GM19463 (cell line): ENCODE measurements around the gene ZFP36L1.

ENCODE experiments used
- ATAC-seq: cut with Tn5 transposase; IDR thresholded peaks from one replicate; pipeline ENCODE4 v1.9.1; 2021; ENCODE audit warnings: mild to moderate bottlenecking, moderate library complexity; ENCODE audit not compliant: unreplicated experiment

ZFP36L1 gene

DNA sequence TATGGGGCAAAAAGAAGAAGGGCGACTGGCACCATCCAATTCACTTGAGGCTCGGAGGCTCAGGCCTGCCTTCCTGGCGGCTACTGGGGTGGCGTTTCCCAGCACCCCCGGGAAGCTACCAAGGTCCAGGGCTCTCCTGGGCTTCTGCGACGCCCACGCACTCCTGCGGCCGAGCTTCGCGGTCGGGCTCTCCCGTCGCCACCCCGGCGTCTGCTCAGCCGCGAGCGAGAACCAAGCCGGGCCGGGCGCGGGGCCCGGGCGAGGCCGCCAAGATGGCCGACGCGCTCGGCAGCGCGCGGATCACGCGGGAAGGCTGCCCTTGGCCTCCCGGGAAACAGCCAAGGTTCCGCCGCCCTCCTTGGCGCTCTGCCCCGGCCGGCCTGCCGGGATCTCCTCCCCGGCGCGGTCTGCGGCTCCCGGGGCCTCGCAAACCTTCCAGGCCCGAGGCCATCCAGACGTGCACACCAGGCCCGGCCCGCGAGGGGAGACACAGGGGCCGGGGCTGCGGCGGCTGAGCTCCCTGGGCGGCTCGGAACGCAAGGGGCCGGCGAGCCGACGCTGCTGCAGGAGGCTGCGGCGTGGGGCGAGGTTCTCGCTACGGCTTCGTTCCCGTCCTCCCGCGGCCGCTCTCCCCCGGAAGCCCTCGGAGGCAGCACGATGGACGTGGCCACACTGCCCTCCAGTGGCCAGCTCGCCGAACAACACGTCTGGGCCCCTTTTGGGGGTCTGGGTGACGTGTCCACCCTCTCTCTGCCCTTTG, 23.5 kb upstream of the ZFP36L1 start:
- ATAC-seq, result peak; percentile 40

DNA sequence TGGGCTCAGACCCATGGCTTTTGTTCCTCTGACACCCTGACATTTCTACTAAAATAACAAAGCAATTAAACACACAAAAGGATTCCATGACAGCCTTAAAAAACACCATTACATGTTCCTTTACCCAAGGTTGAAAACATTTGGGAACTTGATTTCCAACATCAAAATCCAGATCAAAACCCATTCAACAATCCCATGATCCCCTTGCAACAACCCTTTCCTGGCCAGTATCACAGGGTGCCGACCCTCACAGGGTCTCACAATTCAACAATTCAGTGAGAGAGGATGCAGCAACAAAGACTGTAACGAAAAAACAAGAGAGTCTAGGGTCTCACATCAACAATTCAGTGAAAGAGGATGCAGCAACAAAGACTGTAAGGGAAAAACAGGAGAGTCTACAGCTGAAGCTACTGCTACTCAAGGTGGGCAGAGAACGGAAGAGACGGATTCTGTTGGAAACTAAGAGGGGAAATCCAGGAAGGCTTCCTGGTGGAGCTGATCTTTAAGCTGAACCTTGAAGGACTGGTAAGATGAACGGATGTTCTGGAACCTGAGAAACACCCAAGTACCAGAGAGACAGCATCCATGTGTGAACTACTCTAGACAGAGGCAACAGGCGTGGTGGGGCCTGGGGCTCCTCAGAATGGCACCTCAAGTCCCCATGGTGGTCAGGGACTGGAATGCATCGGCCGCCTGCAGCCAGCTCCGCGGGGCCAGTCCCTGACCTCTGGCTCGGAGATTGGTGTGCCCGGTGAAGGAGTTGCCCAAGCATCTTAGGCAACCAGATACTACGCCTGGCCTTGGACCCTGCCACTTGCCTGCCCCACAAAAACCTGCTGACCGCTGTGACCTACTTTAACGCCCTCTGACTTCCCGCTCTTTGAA, 22.7 kb upstream of the ZFP36L1 start:
- ATAC-seq, result no peak

DNA sequence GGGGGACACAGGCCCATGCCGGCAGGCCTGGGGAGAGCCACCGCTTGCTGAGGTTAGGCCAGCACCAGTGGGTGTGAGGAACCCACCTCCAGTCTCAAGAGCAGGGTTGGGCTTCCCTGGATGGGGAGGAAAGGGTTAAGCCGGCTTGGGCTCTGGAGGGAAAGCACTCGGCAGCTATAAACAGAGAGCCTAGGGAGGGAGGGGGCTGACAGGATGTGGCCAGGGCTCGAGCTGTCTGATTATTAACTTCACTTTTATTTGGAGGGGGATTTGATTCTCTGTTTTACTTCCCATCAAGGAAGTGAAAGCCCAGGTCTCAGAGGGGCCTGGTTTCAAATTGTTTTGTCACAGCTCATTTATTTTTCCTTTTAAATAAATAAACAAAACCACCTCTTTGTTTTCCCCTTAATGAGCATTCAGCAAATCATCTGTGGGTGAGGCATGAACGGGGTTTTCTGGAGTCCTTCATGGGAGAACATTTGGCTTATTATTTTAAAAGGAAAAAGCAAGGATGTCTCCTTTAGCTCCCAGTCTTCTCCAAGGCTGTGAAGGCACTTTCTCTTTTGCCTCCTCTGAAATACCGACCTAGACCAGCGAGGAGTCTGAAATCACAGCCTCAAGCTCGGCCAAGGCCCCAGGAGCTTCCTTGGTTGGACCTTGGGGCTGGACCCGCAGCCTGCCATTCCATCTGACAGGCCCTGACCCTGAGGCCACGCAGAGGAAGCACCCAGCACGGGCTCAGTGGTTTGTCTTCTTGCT, 21.9 kb upstream of the ZFP36L1 start:
- ATAC-seq, result peak; percentile 46

DNA sequence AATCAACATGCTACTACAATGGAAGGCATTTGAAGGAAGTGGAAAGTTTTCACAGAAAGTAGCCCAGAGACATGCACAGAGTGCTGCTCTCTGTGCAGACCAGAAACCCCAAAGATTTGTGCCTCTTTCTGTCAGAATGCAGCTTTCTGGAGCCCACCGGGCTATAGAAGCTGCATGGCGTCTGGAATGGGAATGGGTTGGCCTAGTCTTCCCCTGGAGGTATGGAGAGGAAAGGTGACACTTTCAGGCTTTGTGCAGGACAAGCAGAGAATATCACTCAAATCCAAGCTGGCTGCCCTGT, 21.3 kb upstream of the ZFP36L1 start:
- no peak for ATAC-seq

DNA sequence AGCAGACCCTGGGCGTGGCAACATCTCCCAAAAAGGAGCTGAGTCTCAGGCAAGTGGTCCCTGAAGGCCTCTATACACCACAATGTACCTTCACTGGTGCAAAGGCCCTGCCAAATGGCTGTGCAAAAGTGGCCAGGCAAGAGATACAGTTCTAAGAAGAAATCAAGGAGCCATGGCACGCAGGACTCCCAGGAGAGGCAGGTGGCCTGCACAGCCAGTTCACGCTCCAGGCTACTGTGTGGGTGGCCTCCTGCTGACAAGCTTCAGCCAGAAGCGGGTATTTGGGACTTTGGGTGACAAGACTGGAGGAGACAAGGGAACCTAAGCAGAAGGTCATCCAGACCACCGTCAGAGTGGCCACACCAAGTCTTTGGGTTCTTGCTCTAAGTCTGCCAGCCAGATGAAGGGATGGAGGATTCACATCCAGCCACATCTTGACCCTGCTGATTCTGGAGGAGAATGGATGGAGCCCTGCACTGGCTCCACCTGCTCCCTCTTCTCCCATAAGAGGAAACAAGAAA, 20.5 kb upstream of the ZFP36L1 start:
- ATAC-seq, result no peak

DNA sequence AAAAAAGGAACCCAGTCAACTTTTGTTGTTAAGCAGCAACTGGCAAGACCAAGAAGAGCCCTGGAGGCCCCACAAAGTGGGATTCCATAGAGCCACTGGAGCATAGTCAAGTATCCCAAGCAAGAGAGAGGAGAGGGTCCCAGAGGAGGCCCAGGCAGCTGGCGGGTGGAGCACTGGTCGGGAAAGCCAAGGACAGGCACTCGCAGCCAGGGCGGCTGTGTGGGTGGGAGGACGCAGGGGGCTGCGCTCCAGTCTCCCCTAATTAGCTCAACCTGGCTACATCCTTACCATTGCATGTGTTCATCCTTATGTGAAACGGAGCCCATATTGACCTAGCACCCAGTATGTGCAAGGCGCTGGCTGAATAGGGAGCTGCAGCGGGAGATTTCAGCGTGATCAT, 18.3 kb upstream of the ZFP36L1 start:
- no peak for ATAC-seq

DNA sequence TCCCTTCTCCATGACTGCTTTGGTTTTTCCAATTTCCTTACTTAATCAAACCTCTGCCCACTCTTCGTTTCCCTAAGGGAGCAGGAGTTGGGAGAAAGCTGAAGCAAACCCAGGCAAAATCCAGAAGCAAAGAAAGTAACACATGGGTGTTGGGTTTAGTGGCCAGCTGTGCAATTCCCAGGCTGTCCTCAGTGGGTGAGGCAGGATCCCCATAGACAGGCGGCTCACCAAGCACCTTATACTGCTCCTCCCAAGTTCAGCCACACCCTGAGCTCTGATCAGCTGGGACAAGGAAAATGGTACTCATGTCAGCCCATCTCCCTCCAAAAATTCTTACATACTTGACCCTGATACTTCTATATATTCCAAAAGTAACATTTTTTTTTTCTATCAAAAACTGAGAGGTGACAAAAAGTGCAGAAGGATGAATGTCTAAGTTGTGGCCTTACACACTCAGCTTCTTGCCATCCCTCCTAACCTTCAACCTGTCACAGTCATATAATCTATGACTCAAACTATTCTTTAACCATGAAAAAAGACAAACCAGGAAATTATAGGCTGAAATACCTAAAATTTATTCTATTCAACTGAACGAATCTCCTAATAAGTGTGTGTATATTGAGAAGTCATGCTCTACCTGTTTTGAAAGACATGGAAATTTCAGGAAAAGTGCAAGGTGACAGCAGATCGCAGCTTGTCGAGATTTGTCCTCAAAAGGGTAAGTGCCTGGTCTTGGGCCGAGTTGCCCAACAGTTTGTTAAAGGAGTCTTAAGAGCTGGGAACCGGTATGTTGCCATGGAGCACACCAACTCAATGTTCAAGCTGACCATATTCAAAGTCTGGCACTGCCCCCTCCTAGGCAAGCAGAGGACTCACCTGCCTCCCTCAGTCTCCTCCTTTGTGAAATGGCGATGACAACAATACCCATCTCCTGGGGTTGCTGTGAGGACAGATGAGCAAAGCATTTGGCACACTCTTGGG, 17.6 kb upstream of the ZFP36L1 start:
- no peak for ATAC-seq

DNA sequence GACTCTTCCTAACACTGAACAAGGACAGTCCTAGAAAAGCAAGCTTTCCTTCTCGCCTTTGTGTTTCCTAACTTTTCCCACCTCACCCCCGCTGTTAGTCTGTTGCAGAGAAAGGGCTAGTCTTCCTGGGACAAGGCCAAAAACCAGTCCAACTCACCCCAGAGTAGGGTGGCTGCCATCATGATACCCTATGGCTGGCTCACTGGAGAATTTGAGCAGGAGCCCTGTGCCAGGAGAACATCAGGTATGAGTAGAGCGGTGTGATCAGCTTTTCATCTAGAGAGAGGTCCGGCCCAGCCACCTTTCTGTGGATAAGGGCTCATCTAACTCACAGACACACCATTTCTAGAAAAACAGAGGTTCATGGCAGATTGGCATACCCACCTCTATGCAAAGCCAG, 16.7 kb upstream of the ZFP36L1 start:
- no peak for ATAC-seq

DNA sequence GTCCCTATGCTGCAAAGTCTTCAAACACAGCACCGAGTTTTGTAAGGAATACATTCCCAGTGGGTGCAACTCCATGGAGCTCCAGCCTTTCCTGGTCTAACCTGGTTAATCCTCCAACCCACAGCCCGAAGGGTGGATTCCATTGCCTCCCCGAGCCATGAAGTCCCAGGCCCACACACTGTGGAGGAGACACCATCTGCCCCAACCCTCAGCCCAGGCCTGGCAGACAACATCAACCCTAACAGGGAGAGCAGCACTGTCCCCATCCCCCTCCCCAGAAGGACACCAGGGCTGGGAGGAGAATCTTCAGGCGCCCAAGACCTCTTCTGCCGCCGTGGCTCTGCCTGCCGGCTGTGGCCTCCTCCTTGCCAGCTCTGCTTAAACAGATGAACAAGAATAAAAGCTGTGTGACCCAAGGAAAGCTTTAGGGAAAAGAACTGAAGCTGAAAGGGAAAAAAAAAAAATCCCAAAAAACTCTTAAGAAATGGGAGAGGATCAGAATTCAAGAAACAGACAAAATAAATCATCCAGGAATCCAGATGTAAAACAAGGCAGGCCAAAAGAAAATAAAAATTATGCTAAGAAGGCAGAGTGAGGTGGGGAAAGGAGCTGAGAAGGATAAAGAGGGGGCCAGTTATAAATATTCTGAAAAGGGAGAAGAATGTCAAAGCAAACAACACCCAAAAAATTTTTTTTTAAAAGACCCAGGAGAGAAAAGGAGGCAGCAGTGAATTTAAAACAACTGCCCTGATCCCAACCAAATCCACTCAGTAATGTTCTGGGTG, 16.0 kb upstream of the ZFP36L1 start:
- no peak for ATAC-seq

DNA sequence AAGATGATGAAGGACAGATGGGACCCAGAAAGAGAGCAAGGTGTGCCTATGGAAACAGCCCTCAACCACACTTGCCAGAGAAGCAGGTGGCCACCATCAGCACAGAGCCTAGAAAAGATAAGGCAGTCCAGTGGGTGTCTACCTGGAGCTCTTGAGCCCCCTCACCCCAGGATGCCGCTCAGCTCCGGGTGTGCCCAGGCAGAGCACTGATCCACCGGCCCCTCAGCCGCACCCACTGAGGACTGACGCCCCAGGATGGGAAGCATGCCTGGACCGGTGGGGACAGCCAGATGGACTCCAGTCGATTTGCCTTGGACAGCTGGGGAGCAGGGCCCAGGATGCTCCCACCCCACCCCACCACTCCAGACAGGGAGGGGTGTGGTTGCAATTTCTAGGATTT, 15.1 kb upstream of the ZFP36L1 start:
- ATAC-seq, result no peak

DNA sequence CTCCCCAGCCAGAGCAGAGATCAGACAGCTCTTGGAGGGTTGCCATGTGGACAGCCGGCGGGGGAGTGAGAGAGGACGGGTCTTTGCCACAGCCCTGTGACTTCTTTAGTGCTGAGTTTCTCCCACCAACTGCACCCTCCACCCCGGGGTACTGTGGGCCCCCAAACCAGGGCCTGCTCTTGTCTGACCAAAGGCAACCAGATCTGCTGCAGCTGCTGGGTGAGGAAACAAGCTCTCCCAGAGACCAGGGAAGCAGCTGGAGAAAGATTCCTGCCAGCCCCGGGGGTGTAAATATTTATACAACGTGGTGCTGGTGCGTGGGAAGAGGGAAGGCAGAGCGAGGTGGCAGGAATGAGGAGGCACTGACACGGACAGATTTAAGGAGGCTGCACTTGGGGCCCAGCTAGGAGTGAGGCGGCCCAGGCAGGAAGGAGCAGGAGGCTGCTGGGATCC, 14.3 kb upstream of the ZFP36L1 start:
- no peak for ATAC-seq

DNA sequence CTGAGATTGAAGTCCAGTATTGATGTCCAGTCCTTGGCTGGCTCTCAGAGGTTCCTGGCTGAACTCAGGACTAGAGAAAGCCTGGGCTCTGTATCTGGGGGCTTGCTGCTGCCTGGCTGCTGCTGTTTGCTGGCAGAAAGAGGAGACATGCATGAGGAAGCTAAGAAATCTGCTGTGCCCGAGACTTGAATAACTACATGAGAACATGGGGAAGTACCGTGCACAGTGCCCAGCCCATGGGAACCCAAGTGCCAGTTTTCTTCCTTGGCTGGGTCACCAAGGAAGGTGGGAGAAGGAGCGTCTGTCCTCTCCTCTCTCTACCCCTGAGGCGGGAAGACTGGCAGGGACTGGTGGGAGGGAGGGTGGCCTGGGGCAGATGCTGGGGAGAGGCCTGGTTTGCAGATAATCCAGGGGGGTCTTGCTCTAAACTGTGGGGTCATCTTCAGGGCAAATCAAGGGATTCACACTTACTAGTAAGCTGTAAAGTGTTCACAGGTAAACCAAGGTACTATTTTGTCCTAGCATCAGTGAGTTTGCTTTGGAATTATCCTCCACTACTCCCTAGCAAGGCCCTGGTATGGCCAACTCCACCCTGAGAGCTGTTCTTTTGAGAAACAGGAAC, 13.8 kb upstream of the ZFP36L1 start:
- no peak for ATAC-seq

DNA sequence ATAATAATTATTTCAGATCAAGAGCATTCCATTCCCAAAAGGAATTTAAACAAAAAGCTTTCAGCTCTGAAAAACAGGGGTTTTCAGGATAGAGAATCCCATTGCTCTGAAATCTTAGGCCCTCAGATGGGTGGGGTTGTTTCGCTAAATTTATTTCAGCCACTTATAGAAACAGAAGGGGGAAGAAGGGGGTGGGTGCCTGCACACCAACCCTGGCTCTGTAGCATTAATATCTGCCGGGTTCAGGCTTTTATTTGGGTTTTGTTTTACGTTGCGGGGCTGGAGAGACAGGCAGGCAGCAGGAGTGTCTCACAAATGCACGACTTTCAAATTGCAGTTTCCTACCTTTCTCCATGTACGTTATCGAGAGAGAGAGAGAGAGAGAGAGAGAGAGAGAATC, 12.5 kb upstream of the ZFP36L1 start:
- no peak for ATAC-seq

DNA sequence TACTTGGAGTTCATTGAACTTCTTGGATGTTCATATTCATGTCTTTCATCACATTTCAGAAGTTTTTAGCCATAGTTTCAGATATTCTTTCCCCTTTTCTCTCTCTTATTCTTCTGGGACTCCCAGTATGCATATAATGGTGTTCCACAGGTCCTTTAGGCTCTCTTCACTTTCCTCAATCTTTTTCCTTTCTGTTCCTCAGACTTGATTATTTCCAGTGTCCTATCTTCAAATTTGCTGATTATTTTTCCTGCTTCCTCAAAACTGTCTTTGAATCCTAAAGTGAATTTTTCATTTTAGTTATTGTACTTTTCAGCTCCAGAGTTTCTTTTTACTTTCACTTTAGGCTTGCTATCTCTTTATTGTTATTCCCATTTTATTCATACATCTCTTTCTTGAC, 8.8 kb upstream of the ZFP36L1 start:
- no peak for ATAC-seq

DNA sequence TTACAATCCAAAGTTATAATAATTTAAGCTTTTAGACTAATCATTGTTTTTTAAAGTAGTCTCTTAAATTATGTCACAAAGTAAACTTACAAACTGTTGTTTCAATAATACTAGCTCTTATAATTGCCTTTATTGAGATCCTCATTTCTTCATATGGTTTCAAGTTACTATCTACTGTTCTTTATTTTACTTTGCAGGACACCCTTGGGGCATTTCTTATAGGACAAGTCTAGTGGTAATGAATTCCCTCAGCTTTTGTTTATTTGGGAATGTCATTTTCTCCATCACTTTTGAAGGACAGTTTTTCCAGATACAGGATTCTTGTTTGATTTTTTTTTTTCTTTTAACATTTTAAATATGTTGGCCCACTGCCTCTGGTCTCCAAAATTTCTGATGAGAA, 8.1 kb upstream of the ZFP36L1 start:
- ATAC-seq, result no peak

DNA sequence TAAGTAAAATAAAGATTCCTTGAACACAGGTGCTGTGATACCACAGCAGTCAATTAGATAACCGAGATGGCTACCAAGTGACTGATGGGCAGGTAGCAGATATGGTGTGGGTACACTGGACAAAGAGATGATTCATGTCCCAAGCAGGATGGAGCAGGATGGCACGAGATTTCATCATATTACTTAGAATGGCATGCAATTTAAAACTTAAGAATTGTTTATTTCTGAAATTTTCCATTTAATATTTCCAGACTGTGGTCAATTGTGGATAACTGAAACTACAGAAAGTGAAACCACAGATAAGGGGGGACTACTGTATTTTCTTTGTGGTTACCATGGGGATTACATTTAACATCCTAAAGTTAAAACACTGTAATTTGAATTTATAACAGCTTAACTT, 7.5 kb upstream of the ZFP36L1 start:
- no peak for ATAC-seq

DNA sequence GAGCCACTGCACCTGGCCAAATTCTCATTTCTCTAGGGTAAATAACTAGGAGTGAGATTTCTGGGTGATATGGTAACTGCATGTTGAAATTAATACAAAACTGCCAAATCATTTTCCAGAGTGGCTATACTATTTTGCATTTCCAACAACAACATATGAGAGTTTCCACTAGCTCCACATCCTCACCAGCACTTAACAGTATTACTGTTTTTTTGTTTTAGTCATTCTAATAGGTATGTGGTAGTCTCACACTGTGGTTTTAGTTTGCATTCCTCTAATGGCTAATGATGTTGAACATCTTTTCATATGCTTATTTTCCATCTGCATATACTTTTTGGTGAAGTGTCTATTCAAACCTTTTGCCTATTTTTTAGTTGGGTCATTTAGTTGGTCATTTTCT, 5.8 kb upstream of the ZFP36L1 start:
- no peak for ATAC-seq

DNA sequence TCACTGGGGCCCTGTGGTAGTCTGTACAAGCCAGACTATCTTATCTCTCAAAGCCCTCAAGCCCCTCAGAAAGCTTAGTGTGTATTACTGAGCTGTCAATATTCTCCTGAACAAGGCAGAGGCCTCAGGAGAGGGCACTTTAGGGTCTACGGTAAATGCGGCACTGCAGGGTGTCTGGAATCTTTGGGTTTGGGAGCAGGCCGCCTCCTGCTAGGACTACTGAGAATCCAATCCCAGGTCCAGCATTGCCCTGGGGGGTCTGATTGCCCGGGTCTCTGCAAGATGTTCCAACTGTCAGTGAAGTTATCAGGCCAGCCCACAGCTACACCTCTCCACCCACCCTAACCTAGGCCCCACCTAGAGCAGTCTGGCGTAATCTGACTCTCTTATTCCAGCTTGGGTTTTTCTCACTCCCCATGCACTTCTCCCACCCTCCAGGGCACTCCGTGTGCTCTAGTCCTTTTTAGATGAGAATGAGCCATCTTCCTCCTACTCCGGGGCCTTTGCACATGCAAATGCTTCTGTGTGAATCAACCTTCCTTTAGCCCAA, 4.3 kb upstream of the ZFP36L1 start:
- ATAC-seq, result no peak
